Sciatic nerve (tissue), 2 donors: ENCODE data around the gene MSRB1. TPM values are rescaled to one million over a fixed set of nuclear protein-coding genes. Genes with fewer than 3 reads are reported as not detected.
A peak's percentile ranks its signal among the peaks of the same experiment; 100 is the strongest.

Experiments used
- ATAC-seq: fragments of 200-7000 bp; cut with Tn5 transposase; one replicate; pipeline ENCODE4 v1.9.1; 2020; ENCODE audit warnings: mild to moderate bottlenecking, moderate library complexity
- DNase-seq: peaks from one replicate; pipeline ENCODE4 v3.0.0-alpha.2; 2020; ENCODE audit warnings: low spot score
- intact Hi-C: fragments of 100-400 bp; cut with DNase I; formaldehyde crosslinking; loops from one replicate; pipeline ENCODE4 v1.14.2; 2022
- total RNA-seq: library from RNA; stranded (reverse); fragmentation: NEBNext Ultra II Directional; extraction: Animal tissue kit (Norgen Biotek cat#: 25700); gene quantifications from one replicate; pipeline ENCODE4 v1.2.1, GENCODE V29; 2021
- donor health status: DM: no; HTN: no; CAD: no.
- donor health status: DM: no; HTN: no; CAD: no.

Gene MSRB1, protein sequence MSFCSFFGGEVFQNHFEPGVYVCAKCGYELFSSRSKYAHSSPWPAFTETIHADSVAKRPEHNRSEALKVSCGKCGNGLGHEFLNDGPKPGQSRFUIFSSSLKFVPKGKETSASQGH
- 16.0 TPM for total RNA-seq

DNA sequence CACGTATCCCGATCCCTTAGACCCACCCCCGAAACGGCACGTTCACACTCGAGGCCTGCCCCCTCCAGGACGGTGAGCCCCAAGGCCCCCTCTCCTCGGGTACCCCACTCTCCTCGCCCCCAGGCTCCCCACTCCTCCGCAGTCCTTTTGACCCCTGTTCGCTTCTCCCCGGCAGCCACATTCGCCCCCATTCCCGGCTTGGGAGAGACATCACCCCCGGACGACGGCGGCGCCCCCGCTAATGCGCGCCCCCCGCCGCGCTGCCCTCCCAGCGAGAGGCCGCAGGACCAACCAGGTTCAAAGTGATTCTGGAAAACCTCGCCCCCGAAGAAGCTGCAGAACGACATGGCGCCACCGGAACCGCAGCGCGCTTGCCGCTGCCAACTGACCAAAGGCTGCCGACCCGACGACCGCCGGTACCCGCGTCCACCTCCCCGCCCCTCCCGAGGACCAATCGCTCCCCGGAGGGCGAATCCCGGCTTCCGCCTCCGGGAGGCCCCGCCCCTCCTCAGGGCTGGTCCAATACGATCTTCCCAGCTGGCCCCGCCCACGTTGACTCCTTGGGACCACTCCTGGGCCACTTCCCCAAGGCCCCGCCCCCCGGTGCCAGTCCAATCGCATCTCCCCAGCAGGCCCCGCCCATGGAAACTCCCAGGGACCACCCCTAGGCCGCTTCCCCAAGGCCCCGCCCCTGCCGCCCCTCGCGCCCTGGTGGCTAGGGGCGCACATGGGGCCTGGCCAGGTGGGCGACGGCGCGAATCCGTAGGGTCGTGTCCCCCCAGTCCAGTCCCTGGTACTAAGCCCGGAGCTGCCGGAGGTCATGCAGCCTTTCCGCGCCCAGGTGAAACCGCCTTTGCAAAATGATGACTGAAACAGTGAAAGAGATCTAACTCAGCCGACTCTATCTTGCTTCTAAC lies at the start of gene MSRB1:
Gene MSRB1, minus strand, starts transcription at position 390 of the 917 bp plus-strand sequence. Its CDS starts 43 bp downstream, at position 347.
- ATAC-seq, result peak; percentile 98
- DNase-seq, result peak; percentile 100
- intact Hi-C loops, result no loop called here

- ATAC-seq, result peak; percentile 92
- DNase-seq, result peak; percentile 98
- intact Hi-C loops, result no loop called here
Measured at GRCh38 chr16:1991948-1992703, 49.1 kb upstream of the MSRB1 start.

DNA sequence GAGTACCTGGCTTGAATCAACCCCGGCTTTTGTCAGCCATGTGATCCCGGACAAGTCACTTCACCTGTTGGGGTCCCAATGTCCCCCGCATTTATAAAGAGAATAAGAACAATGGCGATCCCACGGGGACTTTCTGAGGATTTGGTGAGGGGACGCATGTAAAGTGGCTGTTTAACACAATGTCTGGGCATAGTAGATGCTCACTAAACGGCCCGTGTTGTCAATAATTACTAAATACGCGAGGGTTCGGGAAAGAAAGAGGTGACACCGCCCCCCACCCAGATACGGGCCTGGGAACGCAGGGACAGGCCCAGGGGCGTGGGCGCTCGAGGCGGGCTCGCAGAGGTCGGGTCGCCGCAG lies 48.6 kb upstream of the MSRB1 start:
- intact Hi-C loops, result no loop called here
- DNase-seq (no peak), ATAC-seq (no peak)

DNA sequence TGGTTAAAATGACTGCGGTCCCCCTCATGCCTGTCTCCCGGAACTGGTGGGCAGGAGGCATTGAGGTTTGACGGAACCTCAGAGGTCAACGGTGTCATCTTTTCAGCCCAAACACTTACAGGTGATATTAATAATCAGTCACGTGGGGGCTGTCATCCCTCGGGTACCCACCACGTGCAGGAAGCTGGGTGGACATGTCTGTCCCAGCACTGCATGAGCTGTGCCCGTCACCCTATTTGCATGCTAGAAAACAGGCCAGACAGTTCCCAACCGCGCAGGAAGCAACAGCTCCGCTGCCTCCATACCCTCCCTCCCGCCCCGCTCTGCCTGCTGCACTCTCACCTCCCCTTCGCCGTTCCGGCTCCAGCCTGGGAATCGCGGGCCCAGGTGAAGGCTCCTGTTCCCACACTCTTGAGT lies 48.1 kb upstream of the MSRB1 start:
- DNase-seq (no peak), ATAC-seq (no peak)
- intact Hi-C loops, result no loop called here

DNA sequence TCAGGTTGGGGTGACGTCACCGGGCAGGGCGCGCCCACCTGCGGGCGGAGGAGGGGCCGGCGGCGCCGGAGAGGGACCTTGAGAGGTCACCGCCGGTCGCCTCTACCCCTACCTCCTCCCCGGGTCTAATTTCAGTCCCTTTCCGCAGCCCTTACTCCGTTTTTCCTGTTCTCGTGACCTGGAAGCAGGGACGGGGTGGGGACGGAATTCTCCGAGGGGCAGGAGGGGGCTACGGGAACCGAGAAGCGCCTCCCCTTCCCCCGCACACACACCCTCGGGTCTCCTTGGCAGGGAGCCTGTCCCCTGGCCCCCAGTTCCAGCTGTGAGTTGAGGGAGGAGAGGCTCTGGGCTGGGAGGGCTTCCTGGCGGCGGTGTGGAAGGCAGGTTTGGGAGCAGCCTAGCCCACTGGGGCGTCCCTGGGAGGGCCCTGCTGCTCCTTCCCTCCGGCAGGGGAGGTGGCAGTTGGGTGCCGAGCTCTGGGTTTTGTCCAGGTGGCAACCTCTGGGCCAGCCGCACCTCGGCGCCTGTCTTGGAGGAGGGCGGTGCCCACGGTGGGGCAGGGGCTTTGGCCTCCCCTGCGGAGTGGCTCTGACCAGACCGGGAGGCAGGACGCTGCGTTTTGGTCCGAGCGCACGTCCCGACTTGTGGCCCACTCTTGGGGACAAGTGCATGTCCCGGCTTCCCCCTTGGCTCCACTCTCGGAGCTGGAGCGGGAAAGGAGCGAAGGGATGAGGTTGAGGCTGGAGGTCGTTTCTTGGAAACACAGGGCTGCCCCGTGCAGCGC lies 47.5 kb upstream of the MSRB1 start:
- intact Hi-C loops, result no loop called here
- DNase-seq (no peak), ATAC-seq (no peak)

GRCh38 chr16:1990101-1990350 lies 47.0 kb upstream of the MSRB1 start:
- ATAC-seq, result no peak
- intact Hi-C loops, result no loop called here

DNA sequence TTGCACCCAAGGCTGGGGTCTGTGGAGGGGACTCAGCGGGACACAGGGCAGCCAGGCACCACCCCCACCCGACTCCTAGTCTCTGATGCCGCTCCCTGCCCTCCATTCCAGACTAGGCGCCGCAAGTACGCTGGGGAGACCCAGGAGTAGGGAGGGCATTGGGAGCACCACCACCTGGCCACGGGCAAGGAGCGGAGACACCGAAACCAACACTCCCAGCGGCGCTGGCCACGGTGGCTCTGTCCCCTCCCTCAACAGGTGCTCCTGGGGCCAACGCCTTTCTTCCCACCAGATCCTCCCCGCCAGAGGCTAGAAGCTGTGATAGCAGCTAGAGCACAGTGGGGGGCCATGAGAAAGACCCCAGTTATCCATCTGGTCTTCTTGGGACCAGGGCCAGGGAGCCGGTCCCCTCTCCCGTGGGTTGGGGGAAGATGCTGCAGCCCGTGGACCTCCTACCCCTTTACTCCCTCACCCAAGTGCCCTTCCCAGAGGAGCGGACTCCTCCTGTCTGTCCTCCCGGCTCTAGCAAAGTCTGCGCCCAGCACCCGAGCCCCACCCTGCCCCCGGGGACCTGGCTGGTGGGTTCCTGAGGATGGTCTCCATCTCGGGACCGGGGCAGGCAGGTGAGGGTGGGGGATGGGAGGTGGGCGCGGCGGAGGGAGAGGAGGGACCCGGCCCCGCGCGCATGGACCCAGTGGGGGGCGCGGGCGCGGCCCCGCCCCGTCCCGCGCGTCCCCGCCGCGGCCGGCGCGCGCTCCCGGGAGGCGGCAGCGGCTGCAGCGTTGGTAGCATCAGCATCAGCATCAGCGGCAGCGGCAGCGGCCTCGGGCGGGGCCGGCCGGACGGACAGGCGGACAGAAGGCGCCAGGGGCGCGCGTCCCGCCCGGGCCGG lies 46.5 kb upstream of the MSRB1 start, which contains the start of gene SYNGR3:
Gene SYNGR3, plus strand, starts transcription at position 762 of the 892 bp plus-strand sequence. CDS start 133 bp downstream, outside the sequence.
- intact Hi-C loops, result no loop called here
- no peak for DNase-seq
- ATAC-seq, result no peak

More at GRCh38 chr16:1990101-1990350, 47.0 kb upstream of the MSRB1 start:
- DNase-seq, result no peak

GRCh38 chr16:1987198-1987597 lies 44.2 kb upstream of the MSRB1 start:
- no peak for ATAC-seq
- intact Hi-C loops, result no loop called here
- no peak for DNase-seq

DNA sequence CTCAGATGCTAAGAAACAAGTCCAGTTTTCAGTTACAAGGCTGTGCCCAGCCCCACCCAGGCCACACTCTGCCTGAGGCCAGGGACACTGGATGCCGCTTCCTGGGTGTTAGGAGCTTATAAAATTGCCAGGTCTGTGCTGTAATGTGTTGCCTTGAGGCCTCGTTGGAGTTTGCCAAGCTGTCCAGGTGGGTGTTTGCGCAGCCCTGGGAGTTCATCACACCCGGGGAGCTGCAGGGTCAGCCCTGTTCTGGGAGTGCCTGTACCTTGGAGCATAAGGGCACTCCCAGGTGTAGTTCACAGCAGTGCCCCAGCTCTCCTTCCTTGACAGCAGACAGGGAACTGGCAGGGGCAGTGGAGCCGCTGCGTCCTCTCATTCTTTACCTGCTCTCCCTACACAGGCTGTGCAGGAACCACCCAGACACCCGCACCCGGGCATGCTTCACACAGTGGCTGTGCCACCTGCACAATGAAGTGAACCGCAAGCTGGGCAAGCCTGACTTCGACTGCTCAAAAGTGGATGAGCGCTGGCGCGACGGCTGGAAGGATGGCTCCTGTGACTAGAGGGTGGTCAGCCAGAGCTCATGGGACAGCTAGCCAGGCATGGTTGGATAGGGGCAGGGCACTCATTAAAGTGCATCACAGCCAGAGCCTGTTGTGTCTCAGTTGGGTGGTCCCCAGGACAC lies 42.6 kb upstream of the MSRB1 start:
- intact Hi-C loops, result no loop called here
- DNase-seq (no peak), ATAC-seq (no peak)

DNA sequence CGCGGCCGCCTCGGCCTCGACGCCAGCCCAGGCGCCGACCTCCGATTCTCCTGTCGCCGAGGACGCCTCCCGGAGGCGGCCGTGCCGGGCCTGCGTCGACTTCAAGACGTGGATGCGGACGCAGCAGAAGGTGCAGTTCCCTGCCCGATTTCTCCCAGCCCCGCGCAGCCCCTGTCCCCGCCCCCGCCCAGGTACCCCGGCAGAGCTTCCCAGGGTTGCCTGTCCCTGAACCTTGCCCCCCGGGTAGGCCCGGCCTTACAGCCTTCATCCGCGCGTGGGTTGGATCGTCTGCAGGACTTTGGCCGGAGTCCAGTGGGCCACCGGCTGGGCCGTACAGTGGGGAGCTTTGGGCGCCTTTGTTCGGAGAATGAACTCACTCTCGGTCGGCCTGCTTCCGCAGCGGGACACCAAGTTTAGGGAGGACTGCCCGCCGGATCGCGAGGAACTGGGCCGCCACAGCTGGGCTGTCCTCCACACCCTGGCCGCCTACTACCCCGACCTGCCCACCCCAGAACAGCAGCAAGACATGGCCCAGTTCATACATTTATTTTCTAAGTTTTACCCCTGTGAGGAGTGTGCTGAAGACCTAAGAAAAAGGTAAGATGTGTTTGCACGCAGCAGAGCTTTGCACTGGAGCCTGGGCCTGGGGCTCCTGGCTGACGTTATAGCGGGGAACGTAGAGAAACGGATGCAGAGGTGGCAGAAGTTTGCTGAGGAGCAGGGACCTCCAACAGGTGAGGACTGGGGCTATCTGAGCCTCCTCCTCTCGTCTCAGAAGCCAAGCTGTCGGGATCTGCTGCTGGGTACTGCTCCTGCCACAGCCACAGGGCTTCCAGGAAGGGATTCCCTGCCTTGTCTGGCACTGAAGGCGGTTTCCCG lies 41.6 kb upstream of the MSRB1 start:
- no peak for DNase-seq
- intact Hi-C loops, result loop anchor here (5.0 kb wide), 1 partner anchor 728 kb away; no protein-coding TSS in a partner anchor
- ATAC-seq, result no peak

GRCh38 chr16:1983544-1984346 lies 40.7 kb upstream of the MSRB1 start, which contains the start of gene GFER:
Gene GFER, plus strand, starts transcription at chr16:1984193. Its CDS starts 26 bp downstream, at chr16:1984219.
- ATAC-seq (peak; percentile 94), DNase-seq (peak; percentile 94)
- intact Hi-C loops, result loop anchor here (5.0 kb wide), 1 partner anchor 729 kb away; no protein-coding TSS in a partner anchor

DNA sequence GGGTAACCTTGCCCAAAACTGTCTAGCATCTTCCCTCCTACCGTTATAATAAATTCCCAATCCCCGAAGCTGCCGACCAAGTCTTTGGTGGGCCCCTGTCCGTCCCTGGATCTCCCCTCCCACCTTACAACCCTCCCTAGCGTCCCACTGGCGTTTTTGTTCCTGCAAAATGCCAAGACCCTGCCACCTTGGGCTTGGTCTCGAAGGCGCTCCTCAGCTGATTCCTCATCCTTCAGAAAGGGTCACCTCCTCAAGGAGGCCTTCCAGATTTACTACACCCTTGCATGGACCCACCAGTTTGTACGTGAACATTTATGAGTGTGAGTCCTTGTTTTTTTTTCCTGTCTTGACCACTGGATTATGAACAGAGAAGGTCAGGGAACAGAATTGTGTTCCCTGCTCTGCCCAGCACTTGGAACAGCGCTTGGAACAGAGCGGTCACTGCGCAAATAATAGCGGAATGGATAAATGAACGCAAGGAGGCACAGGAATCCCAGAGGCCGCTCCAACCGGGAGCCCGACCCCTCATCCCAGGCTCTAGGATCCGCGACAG lies 40.1 kb upstream of the MSRB1 start:
- no peak for DNase-seq
- intact Hi-C loops, result loop anchor here (5.0 kb wide), 1 partner anchor 729 kb away; no protein-coding TSS in a partner anchor
- no peak for ATAC-seq

DNA sequence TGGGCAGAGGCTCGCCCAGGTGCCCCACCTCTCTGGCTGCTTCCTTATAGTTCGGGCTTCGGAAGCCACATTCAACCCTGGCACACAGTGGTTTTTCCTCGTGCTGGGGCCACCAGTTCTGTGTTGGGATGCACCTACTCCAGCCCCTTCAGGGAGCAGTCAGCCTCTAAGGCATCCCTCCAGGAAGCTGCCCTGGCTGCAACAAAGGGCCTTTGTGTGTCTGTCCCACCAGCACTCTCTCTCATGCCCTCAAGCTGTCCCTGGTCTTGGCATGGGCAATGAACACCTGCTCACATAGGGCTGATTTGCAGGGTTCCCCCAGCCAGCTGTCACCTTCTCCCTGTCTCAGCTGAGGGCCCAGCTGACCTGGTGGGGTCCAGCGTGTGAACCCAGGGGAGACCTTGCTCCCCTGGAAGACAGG lies 39.0 kb upstream of the MSRB1 start:
- ATAC-seq (no peak), DNase-seq (no peak)
- intact Hi-C loops, result loop anchor here (5.0 kb wide), 1 partner anchor 730 kb away; no protein-coding TSS in a partner anchor

DNA sequence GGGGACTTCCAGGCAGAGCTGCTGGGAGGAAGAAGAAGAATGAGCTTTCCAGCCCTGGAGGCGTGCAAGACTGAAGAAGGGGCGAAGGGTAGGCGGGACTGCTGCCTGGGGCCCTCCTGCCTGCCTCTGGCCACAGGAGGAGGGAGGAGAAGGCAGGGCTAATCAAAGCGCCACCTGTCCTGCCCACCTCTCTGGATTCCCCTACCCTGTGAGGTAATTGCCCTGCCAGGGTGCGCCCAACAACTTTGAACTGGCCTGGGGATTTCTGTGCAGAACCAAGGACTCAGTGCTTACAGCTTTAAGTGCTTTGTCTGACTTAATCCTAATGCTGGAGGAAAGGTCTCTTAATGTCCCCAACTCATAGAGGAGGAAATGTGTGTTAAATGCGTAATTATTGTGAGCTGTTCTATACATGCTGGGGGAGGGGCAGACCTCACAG lies 38.4 kb upstream of the MSRB1 start, which contains the start of gene NOXO1:
Gene NOXO1, minus strand, starts transcription at position 72 of the 439 bp plus-strand sequence. CDS start 290 bp downstream, outside the sequence.
- intact Hi-C loops, result loop anchor here (5.0 kb wide), 1 partner anchor 731 kb away; no protein-coding TSS in a partner anchor
- DNase-seq (no peak), ATAC-seq (no peak)

GRCh38 chr16:1980770-1981087 lies 37.7 kb upstream of the MSRB1 start:
- ATAC-seq (no peak), DNase-seq (no peak)
- intact Hi-C loops, result loop anchor here (5.0 kb wide), 1 partner anchor 732 kb away; no protein-coding TSS in a partner anchor
